Natural killer cell (primary cell): Measurements from ENCODE around the gene SLC7A7. TPM values are rescaled to one million over a fixed set of nuclear protein-coding genes. Genes with fewer than 3 reads are reported as not detected.
"Not testable (repeated sequence)": the region's sequence is repeated elsewhere in the genome, so short reads cannot be mapped to it uniquely, and the experiment has no call there.

Experiments
- ATAC-seq, 3 donors: fragments of 150-1000 bp in 2 of 3; fragments of 200-7000 bp in 1 of 3; cut with Tn5 transposase; 1 replicate in 1 of 3; 2 replicates in 2 of 3; pipeline ENCODE4 v1.10.0; 2021; ENCODE audit warnings: mild to moderate bottlenecking in 2 of 3, moderate library complexity in 2 of 3
- DNase-seq, 2 donors: peaks; one replicate each; pipeline versions ENCODE4 v3.0.0 to v3.0.0-alpha.2; 2013 to 2021; ENCODE audit warnings: mixed read lengths in 1 of 2
- H3K27ac ChIP-seq: one replicate; pipeline ENCODE4 v1.5.1; 2013; ENCODE audit warnings: mild to moderate bottlenecking, low read length
- H3K27me3 ChIP-seq: one replicate; pipeline ENCODE4 v1.6.1; 2013; ENCODE audit warnings: low read length; ENCODE audit not compliant: control insufficient read depth, insufficient read depth
- H3K36me3 ChIP-seq: one replicate; pipeline ENCODE4 v1.6.1; 2013; ENCODE audit warnings: low read length; ENCODE audit not compliant: control insufficient read depth, insufficient read depth
- H3K4me1 ChIP-seq: one replicate; pipeline ENCODE4 v1.6.1; 2013; ENCODE audit warnings: low read length; ENCODE audit not compliant: control insufficient read depth, insufficient read depth
- H3K4me3 ChIP-seq: one replicate; pipeline ENCODE4 v1.5.1; 2013; ENCODE audit warnings: low read length
- H3K9me3 ChIP-seq: one replicate; pipeline ENCODE4 v1.6.1; 2013; ENCODE audit warnings: low read length; ENCODE audit not compliant: control insufficient read depth, insufficient read depth
- H3K27ac Mint-ChIP-seq, 2 donors: one replicate each; pipeline ENCODE4 v1.8.0; 2022; ENCODE audit warnings: mild to moderate bottlenecking in 2 of 2, mixed read lengths in 2 of 2, moderate library complexity in 1 of 2
- H3K27me3 Mint-ChIP-seq, 2 donors: one replicate each; pipeline ENCODE4 v1.8.0; 2022; ENCODE audit warnings: low read depth in 2 of 2, mixed read lengths in 2 of 2
- H3K36me3 Mint-ChIP-seq: one replicate; pipeline ENCODE4 v1.8.0; 2022; ENCODE audit warnings: mixed read lengths
- H3K4me1 Mint-ChIP-seq, 2 donors: one replicate each; pipeline ENCODE4 v1.8.0; 2022; ENCODE audit warnings: mixed read lengths in 2 of 2
- H3K4me3 Mint-ChIP-seq: one replicate; pipeline ENCODE4 v1.8.0; 2022; ENCODE audit warnings: mild to moderate bottlenecking, moderate library complexity, mixed read lengths
- H3K9me3 Mint-ChIP-seq, 2 donors: one replicate each; pipeline ENCODE4 v1.8.0; 2022; ENCODE audit warnings: mixed read lengths in 2 of 2
- CTCF ChIP-seq: fragments of 200-600 bp; IDR thresholded peaks from one replicate; pipeline ENCODE4 v1.8.0; 2022; ENCODE audit warnings: antibody characterized with exemption
- WGBS: methylation state at CpG from one replicate; pipeline ENCODE4 v1.1.7; 2013; ENCODE audit warnings: missing lambda C conversion rate; ENCODE audit not compliant: insufficient coverage; 5-methylcytosine and 5-hydroxymethylcytosine counted together
- intact Hi-C: fragments of 100-400 bp; cut with micrococcal nuclease; formaldehyde crosslinking; loops from one replicate; pipeline ENCODE4 v1.14.2; 2022
- total RNA-seq, 4 donors: library from RNA; stranded (reverse); fragments of 120-200 nt in 1 of 4; gene quantifications; one replicate each; pipeline versions ENCODE4 v1.2.3 to v1.2.4, GENCODE V29; 2013 to 2022

SLC7A7 gene
- total RNA-seq, 3 donors from 2014 or later (not counting 1 experiment from before 2014, with no cell fraction given), result 4.3 to 16.8 (median 9.6) TPM

GRCh38 chr14:22808388-22809209 lies 6.6 kb downstream of the SLC7A7 start:
- Mint-ChIP-seq H3K4me1 (no peaks in the 10 kb centered on the region), H3K27ac (no peak overlapping the region), H3K9me3 (no peaks in the 10 kb centered on the region)

DNA sequence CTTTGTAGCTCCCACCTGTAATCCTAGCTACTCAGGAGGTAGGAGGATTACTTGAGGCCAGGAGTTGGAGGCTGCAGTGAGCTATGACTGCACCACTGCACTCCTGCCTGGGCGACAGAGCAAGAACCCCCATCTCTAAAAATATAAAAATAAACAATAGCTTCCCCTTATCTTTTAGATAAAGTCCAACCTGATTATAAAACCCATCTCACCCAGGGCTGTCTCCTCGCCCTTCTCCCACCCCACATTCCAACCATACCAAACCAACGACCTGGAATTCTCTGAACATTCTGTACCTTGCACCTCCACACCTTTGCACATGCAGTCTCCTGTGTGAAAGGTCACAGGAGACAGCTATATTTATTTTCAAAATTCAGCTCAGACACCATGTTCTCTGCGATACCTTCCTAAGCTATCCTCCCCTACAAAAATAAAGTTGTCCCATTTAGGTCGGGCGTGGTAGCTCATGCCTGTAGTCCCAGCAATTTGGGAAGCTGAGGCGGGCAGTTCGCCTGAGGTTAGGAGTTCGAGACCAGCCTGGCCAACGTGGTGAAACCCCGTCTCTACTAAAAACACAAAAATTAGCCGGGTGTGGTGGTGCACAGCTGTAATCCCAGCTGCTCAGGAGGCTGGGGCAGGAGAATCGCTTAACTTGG lies 7.7 kb downstream of the SLC7A7 start:
- Histone ChIP-seq H3K27ac (no peak overlapping the region), H3K36me3 (no peaks in the 10 kb centered on the region), H3K27me3 (no peaks in the 10 kb centered on the region), H3K9me3 (no peaks in the 10 kb centered on the region), H3K4me1 (no peaks in the 10 kb centered on the region), H3K4me3 (no peak overlapping the region)
- DNase-seq, result no peak
- Mint-ChIP-seq H3K4me3 (no peak overlapping the region), H3K27me3 (peaks cover 27 to 28% of the 10 kb centered on the region in 2 donors), H3K9me3 (no peaks in the 10 kb centered on the region), H3K27ac (no peak overlapping the region), H3K4me1 (no peaks in the 10 kb centered on the region), H3K36me3 (no peaks in the 10 kb centered on the region)
- 84% methylated on average over 13 of the region's 13 CpGs for WGBS
- intact Hi-C loops, result no loop called here
- TF ChIP-seq CTCF, result no peak
- ATAC-seq, result no peak

More at GRCh38 chr14:22808388-22809209, 6.6 kb downstream of the SLC7A7 start:
- intact Hi-C loops, result no loop called here
- WGBS, result 88% methylated on average over 5 of the region's 5 CpGs
- no peaks in the 10 kb centered on the region for H3K9me3 ChIP-seq
- Mint-ChIP-seq H3K27me3 (peaks cover 17 to 24% of the 10 kb centered on the region in 2 donors), H3K36me3 (no peaks in the 10 kb centered on the region), H3K4me3 (no peak overlapping the region)
- DNase-seq (no peak), ATAC-seq (no peak)
- H3K27me3 ChIP-seq, result no peaks in the 10 kb centered on the region
- no peak overlapping the region for H3K27ac ChIP-seq
- peaks cover 7% of the 10 kb centered on the region for H3K4me1 ChIP-seq
- no peak for TF ChIP-seq CTCF
- no peak overlapping the region for H3K4me3 ChIP-seq
- H3K36me3 ChIP-seq, result no peaks in the 10 kb centered on the region

DNA sequence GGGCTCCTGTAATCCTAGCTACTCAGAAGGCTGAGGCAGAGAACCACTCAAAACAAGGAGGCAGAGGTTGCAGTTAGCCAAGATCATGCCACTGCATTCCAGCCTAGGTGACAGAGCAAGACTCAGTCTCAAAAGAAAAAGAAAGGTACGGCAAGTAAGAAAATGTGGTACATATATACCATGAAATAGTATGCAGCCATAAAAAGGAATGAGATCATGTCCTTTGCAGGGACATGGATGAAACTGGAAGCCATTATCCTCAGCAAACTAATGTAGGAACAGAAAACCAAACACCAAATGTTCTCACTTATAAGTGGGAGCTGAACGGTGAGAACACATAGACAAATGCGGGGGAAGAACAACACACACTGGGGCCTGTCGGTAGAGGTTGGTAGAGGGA lies 10.0 kb downstream of the SLC7A7 start:
- intact Hi-C loops, H3K4me1 ChIP-seq, H3K4me3 Mint-ChIP-seq, H3K27ac ChIP-seq, H3K4me1 Mint-ChIP-seq, H3K36me3 ChIP-seq, H3K27me3 ChIP-seq, H3K9me3 Mint-ChIP-seq, H3K36me3 Mint-ChIP-seq, H3K4me3 ChIP-seq, H3K9me3 ChIP-seq, H3K27ac Mint-ChIP-seq, ATAC-seq, DNase-seq: not testable (repeated sequence)
- WGBS, result 98% methylated on average over 4 of the region's 4 CpGs
- H3K27me3 Mint-ChIP-seq, result peaks cover 28 to 36% of the 10 kb centered on the region in 2 donors

DNA sequence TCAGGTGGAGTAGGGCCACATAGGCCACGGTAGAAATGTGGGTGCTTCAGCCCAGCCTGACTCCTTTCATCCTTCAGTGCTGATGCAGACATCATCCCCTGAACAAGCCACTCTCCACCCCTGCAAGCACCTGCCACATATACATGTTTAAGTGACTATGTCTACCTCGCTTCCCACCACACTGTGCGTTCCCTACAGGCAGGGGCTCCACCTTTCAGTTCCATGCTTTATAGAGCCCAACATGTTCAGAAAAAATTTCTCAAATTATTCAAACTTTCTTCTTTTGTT lies 11.6 kb downstream of the SLC7A7 start:
- peaks cover 38 to 46% of the 10 kb centered on the region in 2 donors for H3K27me3 Mint-ChIP-seq
- H3K4me1 Mint-ChIP-seq, result no peaks in the 10 kb centered on the region
- intact Hi-C loops, result no loop called here
- H3K36me3 Mint-ChIP-seq, result no peaks in the 10 kb centered on the region
- Histone ChIP-seq H3K27ac (peak overlapping the region; percentile 15), H3K4me3 (no peak overlapping the region), H3K36me3 (no peaks in the 10 kb centered on the region), H3K9me3 (no peaks in the 10 kb centered on the region), H3K27me3 (no peaks in the 10 kb centered on the region), H3K4me1 (no peaks in the 10 kb centered on the region)
- no peak overlapping the region for H3K27ac Mint-ChIP-seq
- WGBS, result 74% methylated on average over 3 of the region's 3 CpGs
- no peak overlapping the region for H3K4me3 Mint-ChIP-seq
- ATAC-seq (no peak), DNase-seq (no peak)
- no peaks in the 10 kb centered on the region for H3K9me3 Mint-ChIP-seq
- no peak for TF ChIP-seq CTCF
